Gastrocnemius medialis (tissue), 4 donors: Measurements from ENCODE around the gene TEX264.

Experiments used
- POLR2A ChIP-seq, 2 donors: fragments of 450-650 bp; IDR thresholded peaks; one replicate each; pipeline ENCODE4 v1.6.1; 2017; ENCODE audit warnings: antibody characterized with exemption in 2 of 2, mild to moderate bottlenecking in 2 of 2, moderate library complexity in 2 of 2
- TF ChIP-seq, protein P1 (sequence below), 5 experiments: fragments of 450-650 bp in 3 of 5; fragments of 200-600 bp in 2 of 5; sonication (generic) in 2 of 5; IDR thresholded peaks in 4 of 5; conservative IDR thresholded peaks in 1 of 5; 1 replicate in 4 of 5; 2 replicates in 1 of 5; pipeline ENCODE4 v1.5.1; 2016 to 2019; ENCODE audit warnings: antibody characterized with exemption in 5 of 5, mild to moderate bottlenecking in 3 of 5, moderate library complexity in 3 of 5

DNA sequence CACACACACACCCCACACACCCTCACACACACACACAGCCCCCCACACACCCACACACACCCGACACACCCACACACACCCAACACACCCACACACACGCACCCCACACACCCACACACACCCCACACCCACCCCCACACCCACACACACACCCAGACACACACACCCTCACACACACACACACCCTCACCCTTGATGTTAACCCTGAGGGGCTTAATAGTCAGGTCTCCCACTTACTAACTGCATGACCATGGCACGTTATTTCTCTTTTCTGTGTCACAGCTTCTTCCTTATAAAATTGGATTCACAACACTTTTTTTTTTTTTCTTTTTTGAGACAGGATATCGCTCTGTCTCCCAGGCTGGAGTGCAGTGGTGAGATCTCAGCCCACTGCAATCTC is 38.6 kb downstream of the TEX264 start:
- TF ChIP-seq, protein P1, sequence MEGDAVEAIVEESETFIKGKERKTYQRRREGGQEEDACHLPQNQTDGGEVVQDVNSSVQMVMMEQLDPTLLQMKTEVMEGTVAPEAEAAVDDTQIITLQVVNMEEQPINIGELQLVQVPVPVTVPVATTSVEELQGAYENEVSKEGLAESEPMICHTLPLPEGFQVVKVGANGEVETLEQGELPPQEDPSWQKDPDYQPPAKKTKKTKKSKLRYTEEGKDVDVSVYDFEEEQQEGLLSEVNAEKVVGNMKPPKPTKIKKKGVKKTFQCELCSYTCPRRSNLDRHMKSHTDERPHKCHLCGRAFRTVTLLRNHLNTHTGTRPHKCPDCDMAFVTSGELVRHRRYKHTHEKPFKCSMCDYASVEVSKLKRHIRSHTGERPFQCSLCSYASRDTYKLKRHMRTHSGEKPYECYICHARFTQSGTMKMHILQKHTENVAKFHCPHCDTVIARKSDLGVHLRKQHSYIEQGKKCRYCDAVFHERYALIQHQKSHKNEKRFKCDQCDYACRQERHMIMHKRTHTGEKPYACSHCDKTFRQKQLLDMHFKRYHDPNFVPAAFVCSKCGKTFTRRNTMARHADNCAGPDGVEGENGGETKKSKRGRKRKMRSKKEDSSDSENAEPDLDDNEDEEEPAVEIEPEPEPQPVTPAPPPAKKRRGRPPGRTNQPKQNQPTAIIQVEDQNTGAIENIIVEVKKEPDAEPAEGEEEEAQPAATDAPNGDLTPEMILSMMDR (IDR thresholded peaks at IDR 0.05 in 4 of 5, conservative IDR thresholded peaks at IDR 0.05 in 1 of 5), result no peak
- no peak for TF ChIP-seq POLR2A (IDR thresholded peaks at IDR 0.05)
